Activated CD8-positive, alpha-beta memory T cell treated with anti-CD3 and anti-CD28 coated beads for 48 hours (primary cell): ENCODE measurements around the gene SERPINB1.

Experiments
- DNase-seq, 3 experiments: peaks; one replicate each; pipeline ENCODE4 v3.0.0-alpha.2; 2020; ENCODE audit warnings: low read depth in 2 of 3, low spot score in 2 of 3

Gene SERPINB1

DNA sequence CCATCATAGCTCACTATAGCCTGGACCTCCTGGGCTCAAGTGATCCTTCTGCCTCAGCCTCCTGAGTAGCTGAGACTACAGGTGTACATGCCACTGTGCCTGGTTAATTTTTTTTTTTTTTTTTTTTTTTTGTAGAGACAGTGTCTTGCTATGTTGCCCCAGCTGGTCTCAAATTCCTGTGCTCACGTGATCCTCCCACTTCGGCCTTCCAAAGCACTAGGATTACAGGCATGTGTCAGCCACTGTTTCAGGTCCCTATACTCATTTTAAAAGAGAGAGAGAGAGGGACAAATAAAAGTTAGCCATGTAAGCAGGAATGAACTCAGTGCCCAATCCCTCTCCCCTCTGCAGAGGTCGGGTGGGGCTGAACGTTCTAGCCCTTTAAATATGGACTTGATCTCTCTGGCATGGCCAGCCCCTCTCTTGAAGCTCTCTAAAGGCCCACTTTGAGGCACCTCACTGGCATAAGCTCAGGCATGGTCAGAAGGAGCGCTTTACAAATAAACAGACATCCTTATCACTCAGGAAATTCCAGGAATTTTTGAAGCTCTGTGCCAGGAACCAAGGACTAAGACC, 9.0 kb upstream of the SERPINB1 start:
- no peak for DNase-seq

DNA sequence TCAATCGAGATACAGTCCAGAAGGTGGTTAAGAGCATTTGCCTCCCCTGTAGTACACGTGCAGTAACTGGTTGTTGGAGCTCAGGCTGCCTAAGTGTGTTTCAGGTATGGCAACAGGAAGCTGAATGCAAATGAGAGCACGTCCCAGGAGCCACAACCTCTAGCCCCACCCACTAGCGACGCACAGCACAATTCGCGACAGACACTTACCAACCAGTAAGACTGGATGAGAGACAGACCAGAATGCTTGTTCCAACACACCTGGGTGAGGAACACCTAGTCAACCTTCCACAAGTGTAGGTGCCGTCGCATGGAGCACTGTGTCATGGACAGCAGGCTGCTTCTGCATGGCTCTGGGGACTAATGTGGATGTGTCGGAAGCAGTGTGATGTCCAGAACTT, 7.2 kb upstream of the SERPINB1 start:
- no peak for DNase-seq

DNA sequence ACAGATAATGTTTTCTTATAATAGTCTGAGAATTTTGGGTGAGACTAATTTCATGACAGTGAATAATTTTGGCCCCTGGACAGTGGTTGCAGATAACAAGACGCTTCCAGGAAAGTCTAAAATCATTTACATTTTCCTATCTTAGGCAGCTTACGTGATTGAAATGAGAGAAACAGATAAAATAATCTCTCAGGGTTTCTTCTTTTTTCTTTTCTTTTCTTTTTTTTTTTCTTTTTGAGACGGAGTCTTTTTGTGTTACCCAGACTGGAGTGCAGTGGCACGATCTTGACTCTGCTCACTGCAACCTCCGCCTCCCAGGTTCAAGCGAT, 4.2 kb upstream of the SERPINB1 start:
- DNase-seq: no peak

DNA sequence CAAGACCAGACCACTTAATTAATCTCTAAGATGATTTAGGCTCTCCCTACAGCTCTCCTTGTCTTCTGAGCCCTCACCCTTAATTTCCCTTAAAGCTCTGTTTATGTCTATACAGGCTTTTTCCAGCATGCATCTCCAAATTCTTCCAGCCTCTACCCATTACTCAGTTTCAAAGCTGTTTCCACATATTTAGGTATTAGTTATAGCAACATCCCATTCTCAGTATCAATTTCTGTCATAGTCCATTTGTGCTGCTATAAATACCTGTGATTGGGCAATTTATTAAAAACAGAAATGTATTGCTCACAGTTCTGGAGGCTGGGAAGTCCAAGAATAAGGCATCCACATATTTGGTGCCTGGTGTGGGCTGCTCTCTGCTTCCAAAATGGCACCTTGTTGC, 2.3 kb upstream of the SERPINB1 start:
- no peak for DNase-seq

DNA sequence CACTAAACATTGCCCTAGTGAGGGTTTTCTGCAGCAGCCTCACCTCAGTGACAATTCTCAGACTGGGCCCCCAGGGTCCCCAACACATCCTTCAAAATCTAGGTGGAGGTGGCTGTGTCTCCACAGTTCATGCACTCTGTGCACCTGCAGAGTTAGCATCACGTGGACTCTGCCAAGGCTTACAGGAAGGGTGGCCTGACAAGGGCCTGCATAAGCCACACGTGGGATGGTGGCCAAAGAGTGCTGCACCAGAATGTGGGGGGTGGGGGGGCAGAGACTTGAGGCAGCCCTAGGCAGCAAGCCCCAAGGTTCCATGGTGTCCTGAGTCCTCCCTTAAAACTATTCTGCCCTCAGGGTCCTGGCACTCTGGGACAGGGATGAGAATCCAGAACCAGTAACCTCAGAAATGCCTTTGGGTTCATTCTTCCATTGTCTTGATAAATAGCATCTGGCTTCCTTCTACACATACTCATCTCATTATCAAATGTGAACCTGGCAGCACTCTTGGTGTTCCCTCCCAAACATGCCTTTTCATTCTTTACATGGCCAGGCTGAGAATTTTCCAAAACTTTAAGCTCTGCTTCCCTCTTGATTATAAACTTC, 1.6 kb upstream of the SERPINB1 start:
- DNase-seq: no peak

DNA sequence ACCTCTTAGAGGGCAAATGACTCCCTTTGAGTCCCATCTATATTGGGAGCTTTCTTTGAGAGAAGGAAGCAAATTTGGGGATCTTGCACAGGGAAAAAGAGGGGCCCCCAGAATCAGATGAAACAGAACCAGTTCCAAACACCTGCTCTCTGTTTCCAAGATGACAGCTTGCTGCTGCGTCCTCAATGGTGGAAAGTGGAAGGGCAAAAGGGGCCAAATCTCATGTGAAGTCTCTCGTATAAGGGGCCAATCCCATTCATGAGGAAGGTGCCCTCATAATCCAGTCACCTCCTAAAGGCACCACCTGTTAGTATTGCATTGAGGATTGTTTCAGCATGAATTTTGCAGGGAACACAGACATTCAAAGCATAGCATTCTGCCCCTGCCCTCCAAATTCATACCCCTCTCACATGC, 483 bp upstream of the SERPINB1 start:
- no peak for DNase-seq

DNA sequence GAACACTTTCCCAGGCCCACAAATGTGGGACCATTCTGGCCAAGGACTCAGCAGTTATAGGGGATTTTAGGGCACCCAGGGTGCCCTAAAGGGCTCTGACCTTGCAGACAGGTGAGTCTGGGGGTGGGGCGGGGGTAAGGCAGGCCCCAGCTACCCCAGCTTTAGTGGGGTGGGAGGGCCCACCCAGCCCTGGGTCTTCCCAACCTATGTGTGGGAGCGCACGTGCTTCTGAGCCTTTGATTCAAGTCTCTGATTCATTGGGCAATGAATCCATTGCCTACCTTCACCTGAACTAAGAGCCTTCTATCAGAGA, 958 bp downstream of the SERPINB1 start:
- no peak for DNase-seq

DNA sequence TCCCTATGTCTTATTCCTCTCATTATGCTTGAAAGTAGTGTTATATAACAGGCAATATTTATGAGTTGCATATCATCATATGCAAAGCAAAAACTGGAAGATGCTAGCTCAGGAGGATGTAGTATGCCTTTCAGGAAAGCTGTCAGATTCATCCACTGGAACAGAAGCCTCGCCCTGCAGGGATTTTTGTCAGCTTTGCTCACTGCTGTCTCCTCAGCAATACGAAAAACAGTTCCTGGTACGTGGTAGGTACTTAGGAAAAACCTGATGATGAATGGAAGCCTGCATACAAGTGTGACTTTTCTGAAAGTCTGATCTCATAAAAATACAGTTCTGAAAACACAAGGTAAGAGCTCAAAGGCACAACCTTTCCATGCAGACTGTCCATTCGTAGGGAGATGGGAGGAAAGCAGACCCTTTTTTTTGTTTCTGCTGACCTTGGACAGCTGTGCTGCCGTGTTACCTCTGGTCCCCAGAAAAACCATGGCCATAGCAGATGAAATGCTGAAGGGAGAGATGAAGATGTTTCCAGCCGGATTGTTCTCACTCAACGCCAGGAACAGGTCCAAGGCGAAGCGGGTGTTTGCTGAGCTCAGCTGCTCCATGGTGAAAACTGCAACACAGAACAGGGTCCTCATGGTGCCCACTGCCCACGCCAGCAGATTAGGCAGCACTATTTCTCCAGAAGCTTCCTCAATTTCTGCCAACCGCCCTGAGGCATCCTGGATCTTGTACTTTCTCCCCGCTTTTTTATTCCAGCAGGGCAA, 1.5 kb downstream of the SERPINB1 start:
- DNase-seq: no peak

DNA sequence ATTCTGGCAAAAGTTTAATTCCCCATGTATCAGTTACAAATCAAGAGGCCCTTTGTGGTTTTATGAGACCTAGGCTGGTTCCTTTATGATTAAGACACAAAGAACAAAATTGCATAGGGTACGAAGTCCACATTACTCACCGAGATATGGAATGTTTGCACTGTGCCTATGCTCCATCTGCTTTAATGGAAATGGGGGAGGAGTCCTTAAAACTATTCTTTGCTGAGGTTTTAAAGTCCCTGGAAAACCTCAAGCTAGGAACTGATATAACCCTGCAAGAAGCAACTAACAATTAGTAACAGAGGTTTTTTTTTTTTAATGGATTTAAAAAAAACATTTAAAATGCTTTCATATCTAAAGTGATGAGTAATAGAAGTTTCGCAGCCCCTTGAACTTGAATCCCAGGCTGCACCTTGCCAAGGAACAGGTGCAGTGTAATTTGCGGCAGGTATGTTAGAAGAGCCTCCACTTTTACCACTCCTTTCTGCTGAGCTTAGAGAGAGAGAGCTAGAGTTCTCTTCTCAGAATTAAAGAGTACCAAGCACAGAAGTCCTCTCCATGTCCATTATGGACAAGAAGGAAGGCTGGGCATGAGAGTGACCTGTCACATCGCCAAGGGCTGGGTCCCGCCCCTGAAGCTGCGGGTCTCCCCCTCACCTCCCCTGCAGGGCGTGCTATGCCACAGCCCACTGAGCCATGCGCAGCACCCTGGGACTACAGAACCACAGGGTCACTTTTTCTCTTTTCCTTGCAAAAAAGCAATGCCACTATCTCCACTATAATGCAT, 2.3 kb downstream of the SERPINB1 start:
- no peak for DNase-seq

DNA sequence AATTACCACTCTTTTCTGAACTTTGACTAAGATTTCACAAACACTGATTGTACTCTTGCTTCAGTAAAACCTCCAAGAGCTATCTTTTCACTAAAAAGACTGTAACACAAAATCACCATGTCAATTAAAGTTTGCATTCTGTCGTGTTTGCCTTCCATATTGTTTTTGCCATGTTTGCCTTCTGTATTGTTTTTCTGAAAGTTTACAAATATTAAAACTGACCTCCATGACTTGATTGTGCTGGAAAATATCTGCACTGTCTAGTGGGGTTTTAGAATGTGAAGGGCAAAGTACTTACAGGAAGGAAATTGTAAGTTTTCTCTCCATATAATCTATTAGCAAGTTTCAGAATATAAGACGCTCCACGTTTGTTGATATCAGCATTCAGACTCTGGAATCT, 3.4 kb downstream of the SERPINB1 start:
- no peak for DNase-seq

DNA sequence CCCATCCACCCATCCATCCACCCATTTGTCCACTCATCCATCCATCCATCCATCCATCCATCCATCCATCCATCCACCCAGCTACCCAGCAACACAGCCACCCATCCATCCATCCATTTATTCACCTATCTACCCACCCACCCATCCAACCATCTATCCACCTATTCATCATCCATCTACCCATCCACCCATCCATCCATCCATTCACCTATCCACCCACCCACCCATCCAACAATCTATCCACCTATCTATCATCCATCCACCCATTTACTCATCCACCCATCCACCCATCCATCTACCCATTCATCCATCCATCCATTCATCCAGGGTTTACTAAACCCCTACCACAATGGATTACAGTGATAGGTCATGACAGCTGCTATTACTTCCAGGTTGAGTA, 7.4 kb downstream of the SERPINB1 start:
- no peak for DNase-seq

DNA sequence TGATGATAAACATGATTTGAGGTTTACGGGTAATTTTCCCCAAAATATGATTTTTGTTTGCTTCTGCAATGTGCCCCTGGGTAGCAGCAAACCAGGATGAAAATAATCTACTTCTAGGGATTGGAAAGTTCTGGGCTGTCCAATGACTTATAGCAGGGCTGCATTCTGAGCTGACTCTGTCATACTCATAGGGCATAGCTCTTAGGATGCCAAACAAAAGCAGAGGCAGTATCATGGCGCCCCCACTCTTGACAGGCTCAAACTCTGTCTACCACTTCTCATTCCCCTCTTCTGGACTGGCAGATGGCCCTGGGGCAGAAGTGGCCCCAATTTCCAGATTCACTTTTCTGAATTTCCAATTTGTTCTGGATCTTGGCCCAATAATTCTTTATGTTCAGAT, 10.3 kb downstream of the SERPINB1 start:
- DNase-seq: no peak

DNA sequence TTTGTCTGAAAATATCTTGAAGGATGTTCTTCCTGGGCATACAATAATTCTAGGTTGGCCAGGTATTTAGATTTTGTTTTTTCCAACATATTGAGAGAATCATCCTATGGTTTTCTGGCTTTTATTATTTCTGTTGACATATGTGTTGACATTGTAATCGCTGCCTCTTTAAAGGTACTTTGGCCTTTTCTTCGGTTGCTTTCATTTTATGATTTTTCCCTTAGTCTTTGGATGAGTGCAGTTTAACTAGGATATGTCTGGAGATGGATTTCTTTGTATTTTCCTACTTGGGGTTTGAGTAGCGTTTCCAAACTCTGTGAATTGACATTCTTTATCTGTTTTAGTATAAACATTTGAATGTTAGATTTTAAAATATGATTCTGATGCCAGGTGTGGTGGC, 11.5 kb downstream of the SERPINB1 start:
- no peak for DNase-seq

DNA sequence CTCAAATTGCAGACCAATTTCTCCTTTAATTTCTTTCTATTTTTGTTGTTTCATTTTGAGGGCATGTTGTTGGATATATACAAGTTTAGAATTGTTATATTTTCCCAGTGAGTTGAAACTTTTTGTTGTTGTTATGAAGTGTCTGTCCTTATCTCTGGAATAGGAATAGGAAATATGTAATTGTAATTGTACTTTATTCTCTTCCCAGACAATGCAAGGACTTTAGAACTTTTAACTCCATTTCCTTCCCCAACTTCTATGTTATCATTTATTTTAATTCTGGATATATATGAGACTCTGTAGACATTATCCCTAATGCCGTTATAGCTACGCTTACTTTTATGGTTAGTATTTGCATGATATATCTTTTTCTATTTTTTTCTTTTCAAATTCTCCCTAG, 12.4 kb downstream of the SERPINB1 start:
- no peak for DNase-seq

DNA sequence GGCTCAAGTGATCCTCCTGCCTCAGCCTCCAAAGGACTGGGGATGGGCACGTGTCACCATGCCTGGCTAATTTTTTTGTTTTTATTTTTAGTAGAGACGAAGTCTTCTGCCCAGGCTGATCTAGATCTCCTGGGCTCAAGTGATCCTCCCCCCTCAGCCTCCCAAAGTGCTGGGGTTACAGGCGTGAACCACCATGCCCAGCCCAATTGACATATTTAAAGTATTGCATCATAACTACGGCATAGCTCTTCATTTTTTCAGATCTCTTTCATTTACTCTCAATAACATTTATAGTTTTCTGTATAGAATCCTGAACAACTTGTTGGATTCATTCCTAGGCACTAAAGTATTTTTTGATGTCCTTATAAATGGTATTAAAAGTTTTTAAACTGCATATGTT, 13.0 kb downstream of the SERPINB1 start:
- DNase-seq: no peak

DNA sequence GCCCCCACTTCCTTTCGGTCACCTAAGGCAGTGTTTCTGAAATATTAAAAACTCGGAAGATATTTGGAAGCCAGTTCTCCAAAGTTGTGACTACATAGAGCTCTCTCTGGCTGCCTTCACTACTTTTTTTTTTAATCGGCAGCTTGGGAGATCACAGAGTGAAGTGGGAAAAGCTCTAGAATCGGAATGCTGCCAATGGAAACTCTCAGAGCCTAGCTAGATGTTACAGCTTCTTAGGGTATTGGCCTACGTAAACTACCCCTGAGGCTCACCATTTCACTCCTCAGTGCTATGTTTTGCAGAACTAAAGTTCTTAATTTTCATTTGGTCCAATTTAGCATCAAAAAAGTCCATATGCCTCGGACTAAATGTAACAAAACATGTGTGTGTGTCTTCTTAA, 14.5 kb downstream of the SERPINB1 start:
- no peak for DNase-seq

DNA sequence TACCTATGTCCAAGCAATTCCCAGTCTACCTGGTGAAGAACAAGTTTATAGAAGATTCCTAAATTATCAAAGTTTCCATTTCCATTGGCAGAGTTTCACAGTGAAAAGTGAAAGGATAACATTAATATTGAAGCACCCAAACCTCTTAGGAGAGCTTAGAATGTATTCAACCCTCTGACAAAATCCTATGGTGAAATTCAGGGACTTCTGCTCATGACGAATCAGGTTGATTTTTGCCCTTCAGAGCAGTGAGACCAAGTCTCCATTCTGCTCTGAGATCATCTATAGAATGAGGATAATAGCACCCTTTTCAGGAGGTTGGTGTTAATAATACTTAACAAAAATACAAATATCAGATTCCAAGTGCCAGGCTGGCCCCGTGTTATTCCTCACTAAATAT, 15.5 kb downstream of the SERPINB1 start:
- DNase-seq: no peak

DNA sequence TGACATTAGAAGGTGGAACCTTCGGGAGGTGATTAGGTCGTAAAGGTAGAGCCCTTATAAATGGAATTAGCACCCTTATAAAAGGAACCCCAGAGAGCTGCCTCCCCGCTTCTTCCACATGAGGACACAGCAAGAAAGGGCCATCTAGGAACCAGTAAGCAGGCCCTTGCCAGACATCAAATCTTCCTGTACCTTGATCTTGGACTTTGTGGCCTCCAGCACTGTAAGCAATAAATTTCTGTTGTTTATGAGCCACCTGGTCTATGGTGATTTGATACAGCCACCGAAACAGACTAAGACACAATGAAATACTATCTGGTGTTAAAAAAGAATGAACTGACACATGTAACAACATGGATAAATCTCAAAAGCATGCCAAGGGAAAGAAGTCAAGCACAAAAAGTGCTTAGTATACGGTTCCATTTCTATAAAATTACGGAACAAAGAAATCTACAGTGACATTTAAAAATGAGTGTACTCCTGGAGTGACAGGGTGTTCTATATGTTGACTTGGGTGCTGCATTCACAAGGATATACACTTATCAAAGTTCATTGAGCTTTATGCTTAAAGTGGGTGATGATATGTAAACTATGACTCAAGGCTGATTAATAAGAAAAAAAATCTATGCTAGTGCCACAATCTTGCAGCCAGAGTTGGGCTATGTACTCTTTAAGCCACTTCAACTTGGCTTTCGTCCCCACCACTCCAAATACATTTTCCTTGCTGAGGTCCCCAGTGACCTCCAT, 18.4 kb downstream of the SERPINB1 start:
- DNase-seq: no peak

DNA sequence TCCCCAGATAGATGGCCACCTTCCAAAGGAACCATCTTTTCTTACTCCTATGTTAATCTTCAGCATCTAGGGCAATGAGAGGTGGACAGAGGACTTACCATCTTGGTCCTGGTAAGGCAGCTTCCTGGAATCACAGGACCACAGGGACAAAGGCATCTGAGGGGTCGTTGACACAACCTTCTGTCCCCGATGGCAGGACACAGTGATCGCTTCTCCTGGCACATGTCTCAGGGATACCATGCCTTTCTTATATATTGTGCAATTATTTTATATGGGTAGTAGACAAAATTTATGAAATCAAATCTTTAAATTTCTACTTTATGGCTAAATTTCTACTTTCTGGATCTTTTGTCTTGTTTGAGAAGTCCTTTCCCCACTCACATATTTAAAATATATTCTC, 20.1 kb downstream of the SERPINB1 start:
- no peak for DNase-seq

DNA sequence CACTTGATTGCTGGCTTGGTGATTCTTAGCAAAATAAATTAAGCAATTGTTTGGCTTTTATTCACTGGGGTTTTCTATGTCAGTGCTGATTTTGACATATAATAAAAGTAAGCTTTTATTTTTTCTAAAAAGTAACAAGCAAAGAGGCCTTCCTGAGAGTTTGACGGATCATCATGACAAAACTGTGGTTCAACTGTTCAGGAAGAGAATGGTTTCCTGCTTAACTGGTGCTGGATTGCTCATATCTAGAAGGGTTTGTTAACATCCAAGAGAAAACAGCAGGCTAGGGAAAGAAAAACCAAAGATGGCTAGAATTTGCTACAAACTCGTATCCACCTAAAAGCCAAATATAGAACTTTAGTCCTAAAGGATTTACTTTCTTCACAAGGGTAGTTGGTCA, 21.2 kb downstream of the SERPINB1 start:
- no peak for DNase-seq

DNA sequence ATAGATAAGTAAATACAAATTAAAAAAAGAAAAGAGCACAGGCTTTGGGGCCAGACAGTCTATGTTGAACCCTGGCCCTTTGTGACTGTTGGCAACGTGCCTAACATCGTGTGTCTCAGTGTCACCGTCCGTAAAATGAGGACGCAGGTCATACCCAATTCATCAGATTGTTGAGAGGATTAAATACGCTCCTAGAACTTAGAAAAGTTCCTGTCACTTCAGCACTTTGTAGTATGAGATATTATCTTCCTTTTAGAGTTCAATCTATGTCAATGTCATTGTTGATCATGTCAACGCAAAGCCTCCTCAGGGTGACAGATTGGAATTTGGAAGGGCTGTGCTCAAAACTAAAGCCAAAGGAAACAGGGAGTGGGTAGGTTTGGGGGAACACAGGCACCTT, 21.7 kb downstream of the SERPINB1 start:
- DNase-seq: no peak

DNA sequence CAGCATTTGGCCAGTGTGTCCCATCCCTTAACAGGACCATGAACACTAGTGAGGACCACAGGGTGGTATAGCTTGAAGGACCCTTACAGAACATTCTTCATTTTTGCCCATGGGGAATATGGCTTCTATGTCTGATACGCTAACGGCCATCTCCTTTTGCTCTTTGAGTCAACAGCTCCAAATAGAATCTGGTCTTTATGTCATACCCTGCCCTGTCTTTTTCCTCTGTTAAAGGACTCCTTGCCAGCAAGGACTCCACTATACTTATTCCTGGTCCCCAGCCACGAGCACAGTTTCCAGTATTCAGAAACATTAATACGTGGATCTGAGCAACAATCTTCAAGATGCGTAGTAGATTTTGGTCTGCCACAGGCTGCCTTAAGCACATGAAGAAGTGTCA, 22.5 kb downstream of the SERPINB1 start:
- DNase-seq: no peak
